ENCODE results near the gene CRISP2. TPM values are rescaled to one million over a fixed set of nuclear protein-coding genes. Genes with fewer than 3 reads are reported as not detected.
"Not testable (repeated sequence)": the region's sequence is repeated elsewhere in the genome, so short reads cannot be mapped to it uniquely, and the experiment has no call there.

CRISP2 gene
- polyA plus RNA-seq, 4 donors, result 0.30 TPM; not detected in 3

DNA sequence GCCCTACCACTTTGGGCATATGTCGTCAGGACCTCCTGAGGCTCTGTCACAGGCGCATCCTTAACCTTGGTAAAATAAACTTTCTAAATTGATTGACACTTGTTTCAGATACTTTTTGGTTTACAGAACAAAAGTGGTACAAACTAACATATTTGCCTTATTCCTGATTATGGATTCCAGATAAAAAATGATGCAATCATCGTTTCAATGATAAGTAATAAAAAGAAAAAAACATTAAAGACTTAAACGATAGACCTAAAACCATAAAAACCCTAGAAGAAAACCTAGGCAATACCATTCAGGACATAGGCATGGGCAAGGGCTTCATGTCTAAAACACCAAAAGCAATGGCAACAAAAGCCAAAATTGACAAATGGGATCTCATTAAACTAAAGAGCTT lies 10.6 kb upstream of the CRISP2 start:
- not testable (repeated sequence) for H3K36me3 ChIP-seq (ENCODE audit: control insufficient read depth in 3 of 3, insufficient read depth in 2 of 3, low read depth in 1 of 3, low read length in 3 of 3); FAIRE-seq
- WGBS, 3 donors, result 65 to 74% (median 69%) methylated on average over 4 of the region's 4 CpGs

DNA sequence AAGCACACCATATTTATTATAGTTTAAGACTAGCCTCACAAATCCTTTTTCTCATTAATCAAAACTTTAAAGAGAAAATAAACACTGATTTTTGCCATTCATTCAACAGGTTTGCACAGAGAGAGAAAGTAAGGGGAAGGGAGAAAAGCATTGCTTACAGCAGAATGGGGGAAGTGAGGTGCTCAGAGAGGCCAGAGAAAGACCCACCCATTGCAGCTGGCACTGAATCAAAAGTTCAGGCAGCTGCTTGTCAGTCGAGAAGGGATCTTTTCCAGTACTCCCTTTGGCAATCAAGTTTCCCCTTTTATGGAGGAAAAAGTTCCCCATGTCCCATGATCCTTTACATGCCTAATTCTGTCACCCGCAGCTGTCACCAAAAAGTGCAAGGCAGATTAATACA lies 8.0 kb upstream of the CRISP2 start:
- FAIRE-seq, result no peak

More for the DNA sequence above, 10.6 kb upstream of the CRISP2 start:
- not testable (repeated sequence) for DNase-seq; H3K9me3 ChIP-seq (ENCODE audit: control insufficient read depth in 2 of 2, insufficient read depth in 1 of 2, low read depth in 1 of 2, low read length in 1 of 2); H3K27ac ChIP-seq (ENCODE audit: low read depth in 1 of 3, low read length in 2 of 3); H3K27me3 ChIP-seq (ENCODE audit: control insufficient read depth in 3 of 3, insufficient read depth in 3 of 3, low read length in 3 of 3); H3K4me3 ChIP-seq (ENCODE audit: low read depth in 1 of 3, low read length in 3 of 3); H3K4me1 ChIP-seq (ENCODE audit: control insufficient read depth in 3 of 3, insufficient read depth in 2 of 3, low read depth in 1 of 3, low read length in 2 of 3)

DNA sequence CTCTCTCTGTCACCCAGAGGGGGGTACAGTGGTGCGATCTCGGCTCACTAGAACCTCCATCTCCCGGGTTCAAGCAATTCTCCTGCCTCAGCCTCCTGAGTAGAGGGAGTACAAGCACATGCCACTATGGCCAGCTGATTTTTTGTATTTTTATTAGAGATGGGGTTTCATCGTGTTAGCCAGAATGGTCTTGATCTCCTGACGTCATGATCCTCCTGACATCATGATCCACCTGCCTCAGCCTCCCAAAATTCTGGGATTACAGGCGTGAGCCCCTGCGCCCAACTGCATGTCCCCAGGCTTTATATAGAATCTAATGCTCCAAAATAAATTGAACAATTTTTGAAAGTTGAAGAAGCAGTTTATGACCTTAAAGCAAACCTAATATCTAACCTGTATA lies 7.0 kb upstream of the CRISP2 start:
- H3K27ac ChIP-seq (ENCODE audit: low read depth in 1 of 3, low read length in 2 of 3), result no peak overlapping the region
- no peaks in the 10 kb centered on the region for H3K36me3 ChIP-seq (ENCODE audit: control insufficient read depth in 3 of 3, insufficient read depth in 2 of 3, low read depth in 1 of 3, low read length in 3 of 3)
- no peak for DNase-seq
- peaks cover 1 to 5% of the 10 kb centered on the region in 2 donors for H3K9me3 ChIP-seq (ENCODE audit: control insufficient read depth in 2 of 2, insufficient read depth in 1 of 2, low read depth in 1 of 2, low read length in 1 of 2)
- no peak for FAIRE-seq
- H3K27me3 ChIP-seq (ENCODE audit: control insufficient read depth in 3 of 3, insufficient read depth in 3 of 3, low read length in 3 of 3), result no peaks in the 10 kb centered on the region
- no peak overlapping the region for H3K4me3 ChIP-seq (ENCODE audit: low read depth in 1 of 3, low read length in 3 of 3)
- WGBS, 3 donors, result 84 to 89% (median 86%) methylated on average over 7 of the region's 7 CpGs
- H3K4me1 ChIP-seq (ENCODE audit: control insufficient read depth in 3 of 3, insufficient read depth in 2 of 3, low read depth in 1 of 3, low read length in 2 of 3), result no peaks in the 10 kb centered on the region

More for the DNA sequence above, 8.0 kb upstream of the CRISP2 start:
- Histone ChIP-seq H3K4me1 (ENCODE audit: control insufficient read depth in 3 of 3, insufficient read depth in 2 of 3, low read depth in 1 of 3, low read length in 2 of 3) (no peaks in the 10 kb centered on the region), H3K9me3 (ENCODE audit: control insufficient read depth in 2 of 2, insufficient read depth in 1 of 2, low read depth in 1 of 2, low read length in 1 of 2) (peaks cover 1 to 5% of the 10 kb centered on the region in 2 donors), H3K27ac (ENCODE audit: low read depth in 1 of 3, low read length in 2 of 3) (no peak overlapping the region), H3K4me3 (ENCODE audit: low read depth in 1 of 3, low read length in 3 of 3) (no peak overlapping the region), H3K36me3 (ENCODE audit: control insufficient read depth in 3 of 3, insufficient read depth in 2 of 3, low read depth in 1 of 3, low read length in 3 of 3) (no peaks in the 10 kb centered on the region), H3K27me3 (ENCODE audit: control insufficient read depth in 3 of 3, insufficient read depth in 3 of 3, low read length in 3 of 3) (no peaks in the 10 kb centered on the region)
- DNase-seq, result no peak
- 62 to 73% (median 63%) methylated on average over 2 of the region's 2 CpGs for WGBS, 3 donors

DNA sequence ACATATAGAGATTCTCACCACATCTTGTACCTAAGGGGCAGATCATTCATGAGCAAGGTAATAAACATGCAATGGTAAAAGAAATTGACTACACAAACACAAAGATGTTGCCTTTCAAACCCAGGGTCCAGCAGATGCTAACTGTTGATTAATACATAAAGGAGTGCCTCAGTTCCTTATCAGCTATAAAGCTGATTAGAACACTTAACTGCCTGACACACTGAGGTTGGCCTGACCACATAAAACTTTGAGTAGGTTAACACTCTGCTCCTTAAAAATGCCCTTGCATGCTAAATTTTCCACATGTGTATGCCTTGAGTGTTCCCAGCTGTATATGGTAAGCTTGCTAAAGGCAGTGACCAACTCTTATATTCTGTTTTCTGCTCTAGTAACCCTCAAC lies 14.9 kb downstream of the CRISP2 start:
- H3K36me3 ChIP-seq (ENCODE audit: control insufficient read depth in 3 of 3, insufficient read depth in 2 of 3, low read depth in 1 of 3, low read length in 3 of 3), result no peaks in the 10 kb centered on the region
- DNase-seq (no peak), FAIRE-seq (no peak)
- no peaks in the 10 kb centered on the region for H3K27me3 ChIP-seq (ENCODE audit: control insufficient read depth in 3 of 3, insufficient read depth in 3 of 3, low read length in 3 of 3)
- peaks cover 0 to 7% of the 10 kb centered on the region in 2 donors for H3K9me3 ChIP-seq (ENCODE audit: control insufficient read depth in 2 of 2, insufficient read depth in 1 of 2, low read depth in 1 of 2, low read length in 1 of 2)
- no peaks in the 10 kb centered on the region for H3K4me1 ChIP-seq (ENCODE audit: control insufficient read depth in 3 of 3, insufficient read depth in 2 of 3, low read depth in 1 of 3, low read length in 2 of 3)
- no peak overlapping the region for H3K4me3 ChIP-seq (ENCODE audit: low read depth in 1 of 3, low read length in 3 of 3)
- H3K27ac ChIP-seq (ENCODE audit: low read depth in 1 of 3, low read length in 2 of 3), result no peak overlapping the region

DNA sequence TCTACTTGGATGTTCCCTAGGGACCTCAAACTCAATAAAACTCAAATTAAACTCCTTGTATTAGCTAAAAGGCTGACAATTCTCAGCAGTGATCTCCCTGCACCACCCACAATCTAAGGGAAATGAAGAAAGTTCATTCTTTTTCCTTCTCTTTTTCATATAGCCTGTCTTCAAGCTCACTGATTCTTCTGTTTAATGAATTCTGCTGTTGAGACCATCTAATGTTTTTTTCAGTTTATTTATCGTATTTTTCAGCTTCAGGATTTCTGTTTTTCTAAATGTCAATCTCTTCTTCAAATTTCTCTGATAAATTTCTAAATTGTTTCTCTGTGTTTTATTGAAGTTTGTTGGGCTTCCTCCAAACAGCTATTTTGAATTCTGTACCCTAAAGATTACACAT lies 19.8 kb downstream of the CRISP2 start:
- Histone ChIP-seq H3K9me3 (ENCODE audit: control insufficient read depth in 2 of 2, insufficient read depth in 1 of 2, low read depth in 1 of 2, low read length in 1 of 2) (peaks cover 0 to 7% of the 10 kb centered on the region in 2 donors), H3K36me3 (ENCODE audit: control insufficient read depth in 3 of 3, insufficient read depth in 2 of 3, low read depth in 1 of 3, low read length in 3 of 3) (no peaks in the 10 kb centered on the region), H3K4me3 (ENCODE audit: low read depth in 1 of 3, low read length in 3 of 3) (no peak overlapping the region), H3K27ac (ENCODE audit: low read depth in 1 of 3, low read length in 2 of 3) (no peak overlapping the region), H3K27me3 (ENCODE audit: control insufficient read depth in 3 of 3, insufficient read depth in 3 of 3, low read length in 3 of 3) (no peaks in the 10 kb centered on the region), H3K4me1 (ENCODE audit: control insufficient read depth in 3 of 3, insufficient read depth in 2 of 3, low read depth in 1 of 3, low read length in 2 of 3) (no peaks in the 10 kb centered on the region)
- no peak for DNase-seq
- no peak for FAIRE-seq
- WGBS, 3 donors, result 38 to 67% (median 61%) methylated on average over 1 of the region's 1 CpG

DNA sequence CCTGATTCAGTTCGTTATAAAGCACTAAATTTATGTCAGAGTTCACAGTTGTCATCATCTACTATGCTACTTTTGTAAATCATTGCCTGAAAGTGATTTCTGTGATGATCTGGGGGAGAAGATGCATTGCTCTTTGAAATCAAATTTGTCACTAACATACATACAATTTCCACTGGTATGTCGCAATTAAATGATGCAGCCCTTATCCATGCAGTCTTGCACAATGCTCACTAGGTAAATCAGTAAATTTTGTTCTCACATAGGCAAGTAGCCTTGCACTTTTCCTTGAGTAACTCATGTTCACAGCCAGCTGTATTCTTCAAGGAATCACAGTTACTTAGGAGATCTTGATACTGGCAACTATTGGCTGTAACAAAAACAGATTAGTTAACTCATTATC lies 20.8 kb downstream of the CRISP2 start:
- FAIRE-seq (no peak), DNase-seq (no peak)
- Histone ChIP-seq H3K27ac (ENCODE audit: low read depth in 1 of 3, low read length in 2 of 3) (no peak overlapping the region), H3K9me3 (ENCODE audit: control insufficient read depth in 2 of 2, insufficient read depth in 1 of 2, low read depth in 1 of 2, low read length in 1 of 2) (peaks cover 0 to 7% of the 10 kb centered on the region in 2 donors), H3K4me3 (ENCODE audit: low read depth in 1 of 3, low read length in 3 of 3) (no peak overlapping the region), H3K4me1 (ENCODE audit: control insufficient read depth in 3 of 3, insufficient read depth in 2 of 3, low read depth in 1 of 3, low read length in 2 of 3) (no peaks in the 10 kb centered on the region), H3K27me3 (ENCODE audit: control insufficient read depth in 3 of 3, insufficient read depth in 3 of 3, low read length in 3 of 3) (no peaks in the 10 kb centered on the region), H3K36me3 (ENCODE audit: control insufficient read depth in 3 of 3, insufficient read depth in 2 of 3, low read depth in 1 of 3, low read length in 3 of 3) (no peaks in the 10 kb centered on the region)
- 56 to 74% (median 64%) methylated on average over 2 of the region's 2 CpGs for WGBS, 3 donors

DNA sequence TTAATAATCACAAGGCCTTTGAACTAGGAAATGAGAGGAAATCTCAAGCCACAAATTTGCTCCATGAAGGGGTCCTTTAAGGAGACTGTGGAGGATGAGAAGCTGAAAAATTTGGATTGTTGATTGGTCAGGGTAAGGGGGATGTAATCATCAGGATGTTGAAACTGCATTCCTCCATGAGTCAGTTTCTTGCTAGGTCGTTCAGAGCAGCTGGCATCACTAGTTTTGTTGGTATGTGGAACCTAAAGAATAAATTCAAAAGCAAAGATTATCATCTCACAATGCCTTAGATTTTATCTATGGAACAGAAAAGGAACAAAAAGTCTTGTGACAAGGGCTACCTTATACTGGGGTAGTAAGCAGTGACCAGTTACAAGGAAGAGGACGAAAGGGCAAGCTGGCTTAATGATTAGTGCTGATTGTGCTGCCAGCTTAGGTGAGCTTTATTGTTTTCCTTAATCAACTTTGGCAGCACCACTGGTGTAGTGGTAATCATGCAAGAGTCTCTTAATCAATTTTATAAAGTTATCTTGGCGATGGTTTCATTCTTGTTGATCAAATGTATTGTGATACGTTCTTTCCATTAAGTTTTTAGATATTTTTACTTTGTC lies 36.6 kb downstream of the CRISP2 start:
- Histone ChIP-seq H3K4me3 (ENCODE audit: low read depth in 1 of 3, low read length in 3 of 3) (no peak overlapping the region), H3K4me1 (ENCODE audit: control insufficient read depth in 3 of 3, insufficient read depth in 2 of 3, low read depth in 1 of 3, low read length in 2 of 3) (no peaks in the 10 kb centered on the region), H3K27ac (ENCODE audit: low read depth in 1 of 3, low read length in 2 of 3) (no peak overlapping the region), H3K27me3 (ENCODE audit: control insufficient read depth in 3 of 3, insufficient read depth in 3 of 3, low read length in 3 of 3) (no peaks in the 10 kb centered on the region), H3K9me3 (ENCODE audit: control insufficient read depth in 2 of 2, insufficient read depth in 1 of 2, low read depth in 1 of 2, low read length in 1 of 2) (no peaks in the 10 kb centered on the region), H3K36me3 (ENCODE audit: control insufficient read depth in 3 of 3, insufficient read depth in 2 of 3, low read depth in 1 of 3, low read length in 3 of 3) (no peaks in the 10 kb centered on the region)
- no peak for DNase-seq
- 44 to 63% (median 45%) methylated on average over 4 of the region's 4 CpGs for WGBS, 3 donors
- FAIRE-seq, result no peak

DNA sequence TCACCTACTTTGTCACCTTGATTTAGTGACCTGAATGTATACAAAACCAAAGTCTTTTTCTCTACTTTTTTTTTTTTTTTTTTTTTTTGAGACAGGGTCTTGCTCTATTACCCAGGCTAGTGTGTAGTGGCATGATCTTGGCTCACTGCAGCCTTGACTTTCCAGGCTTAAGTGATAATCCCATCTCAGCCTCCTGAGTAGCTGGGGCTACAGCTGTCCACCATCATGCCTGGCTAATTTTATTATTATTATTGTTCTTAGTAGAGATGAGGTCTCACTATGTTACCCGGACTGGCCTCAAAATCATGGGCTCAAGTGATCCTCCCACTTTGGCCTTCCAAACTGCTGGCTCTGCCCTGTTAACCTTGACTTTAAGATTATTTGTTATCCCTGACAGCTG lies 37.5 kb downstream of the CRISP2 start:
- Histone ChIP-seq H3K36me3 (ENCODE audit: control insufficient read depth in 3 of 3, insufficient read depth in 2 of 3, low read depth in 1 of 3, low read length in 3 of 3) (no peaks in the 10 kb centered on the region), H3K4me3 (ENCODE audit: low read depth in 1 of 3, low read length in 3 of 3) (no peak overlapping the region), H3K9me3 (ENCODE audit: control insufficient read depth in 2 of 2, insufficient read depth in 1 of 2, low read depth in 1 of 2, low read length in 1 of 2) (no peaks in the 10 kb centered on the region), H3K27me3 (ENCODE audit: control insufficient read depth in 3 of 3, insufficient read depth in 3 of 3, low read length in 3 of 3) (no peaks in the 10 kb centered on the region), H3K4me1 (ENCODE audit: control insufficient read depth in 3 of 3, insufficient read depth in 2 of 3, low read depth in 1 of 3, low read length in 2 of 3) (no peaks in the 10 kb centered on the region), H3K27ac (ENCODE audit: low read depth in 1 of 3, low read length in 2 of 3) (no peak overlapping the region)
- WGBS, 3 donors, result 78 to 91% (median 88%) methylated on average over 1 of the region's 1 CpG
- FAIRE-seq (no peak), DNase-seq (no peak)

DNA sequence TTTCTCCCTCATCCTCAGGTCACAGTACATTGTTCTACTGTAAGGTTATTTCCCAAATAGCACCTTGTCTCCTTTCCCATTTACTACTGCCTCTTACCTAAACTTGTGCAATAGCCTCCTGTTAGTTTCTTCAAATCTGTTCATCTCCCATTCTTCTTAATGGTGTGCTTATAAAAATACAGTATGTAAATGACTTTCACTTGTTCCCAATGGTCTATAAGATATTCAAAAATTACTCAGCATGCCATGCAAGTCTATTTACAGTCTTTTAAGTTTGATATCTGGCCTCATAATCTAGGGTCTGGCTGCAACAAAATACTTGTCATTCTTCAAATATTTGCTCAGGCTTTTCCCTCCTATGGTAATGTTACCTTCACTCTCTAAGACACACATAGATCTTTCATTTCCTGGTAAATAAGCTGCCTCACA lies 45.2 kb downstream of the CRISP2 start:
- Histone ChIP-seq H3K27ac (ENCODE audit: low read depth in 1 of 3, low read length in 2 of 3) (no peak overlapping the region), H3K4me3 (ENCODE audit: low read depth in 1 of 3, low read length in 3 of 3) (no peak overlapping the region), H3K27me3 (ENCODE audit: control insufficient read depth in 3 of 3, insufficient read depth in 3 of 3, low read length in 3 of 3) (no peaks in the 10 kb centered on the region), H3K36me3 (ENCODE audit: control insufficient read depth in 3 of 3, insufficient read depth in 2 of 3, low read depth in 1 of 3, low read length in 3 of 3) (no peaks in the 10 kb centered on the region), H3K9me3 (ENCODE audit: control insufficient read depth in 2 of 2, insufficient read depth in 1 of 2, low read depth in 1 of 2, low read length in 1 of 2) (no peaks in the 10 kb centered on the region), H3K4me1 (ENCODE audit: control insufficient read depth in 3 of 3, insufficient read depth in 2 of 3, low read depth in 1 of 3, low read length in 2 of 3) (no peaks in the 10 kb centered on the region)
- DNase-seq, result no peak
- FAIRE-seq, result no peak
